K562 (cell line): Measurements from ENCODE around the gene GSTA5. TPM values are rescaled to one million over a fixed set of nuclear protein-coding genes. Genes with fewer than 3 reads are reported as not detected.

Source experiments
- ATAC-seq: fragments of 200-7000 bp; cut with Tn5 transposase; 3 replicates; pipeline ENCODE4 v1.9.1; 2020; ENCODE audit warnings: moderate library complexity
- BruUV-seq: library from RNA; stranded (reverse); fragments of 400-500 nt; replicated peaks from 2 replicates; lab custom pipeline; 2021; lab: Mats Ljungman, UMichigan
- CTCF ChIA-PET: fragments of 300-600 bp; formaldehyde crosslinking; extraction: SDS; loops from one replicate; lab custom pipeline; 2021; ENCODE audit warnings: low intra/inter-chr PET ratio; lab: Yijun Ruan, JAX
- POLR2A ChIA-PET: fragments of 300-600, 350-650 bp; sonication (Branson Sonifier 250); formaldehyde crosslinking; extraction: SDS; loops from one replicate; lab custom pipeline; 2021; ENCODE audit warnings: antibody characterized with exemption, inconsistent platforms; lab: Yijun Ruan, JAX
- DNase-seq, 4 experiments: peaks; one replicate each; pipeline versions ENCODE4 v3.0.0 to v3.0.0-alpha.2; 2011 to 2018; ENCODE audit warnings: low spot score in 3 of 4, mixed read lengths in 3 of 4; ENCODE audit errors: extremely low read depth in 1 of 4
- FAIRE-seq: peaks from 2 replicates; lab custom pipeline; 2011; peaks lifted over from hg19 to GRCh38; lab: Jason Lieb, UNC
- H2AFZ ChIP-seq: 2 replicates; pipeline ENCODE4 v1.6.0; 2011; ENCODE audit warnings: low read depth, low read length, control low read depth, inconsistent platforms
- H3K27ac ChIP-seq: fragments of 200-600 bp; 3 replicates; pipeline ENCODE4 v1.8.0; 2011; ENCODE audit warnings: low read depth, mild to moderate bottlenecking, control low read depth, inconsistent platforms, low read length, moderate library complexity, mixed read lengths; ENCODE audit errors: extremely low read depth
- H3K27me3 ChIP-seq, 2 experiments: fragments of 300-600 bp in 1 of 2; 2 replicates in 1 of 2; 3 replicates in 1 of 2; pipeline versions ENCODE4 v1.6.0 to v1.8.0; 2011; ENCODE audit warnings: inconsistent platforms in 2 of 2, low read length in 2 of 2, mild to moderate bottlenecking in 1 of 2, mixed read lengths in 1 of 2, moderate library complexity in 1 of 2; ENCODE audit not compliant: control insufficient read depth in 2 of 2, insufficient read depth in 2 of 2
- H3K36me3 ChIP-seq: fragments of 300-600 bp; 3 replicates; pipeline ENCODE4 v1.8.0; 2011; ENCODE audit warnings: mild to moderate bottlenecking, low read length, inconsistent platforms; ENCODE audit not compliant: control insufficient read depth, insufficient read depth
- H3K4me1 ChIP-seq, 2 experiments: fragments of 200-600 bp in 1 of 2; replicated peaks in 1 of 2; 2 replicates in 1 of 2; 3 replicates in 1 of 2; pipeline versions ENCODE4 v1.5.1 to v1.8.0; 2011; ENCODE audit warnings: inconsistent platforms in 2 of 2, low read length in 2 of 2, mild to moderate bottlenecking in 1 of 2, mixed read lengths in 1 of 2, moderate library complexity in 1 of 2; ENCODE audit not compliant: control insufficient read depth in 2 of 2, insufficient read depth in 2 of 2
- H3K4me2 ChIP-seq: 2 replicates; pipeline ENCODE4 v1.6.1; 2011; ENCODE audit warnings: low read length, control low read depth, inconsistent platforms, mixed read lengths; ENCODE audit not compliant: insufficient read depth
- H3K4me3 ChIP-seq: fragments of 200-600 bp; sonication (generic), shearing (Covaris generic); 2 replicates; pipeline ENCODE4 v1.5.1; 2016; ENCODE audit warnings: control low read depth, inconsistent platforms
- H3K79me2 ChIP-seq: fragments of 200-600 bp; 3 replicates; pipeline ENCODE4 v1.8.0; 2011; ENCODE audit warnings: low read length, inconsistent platforms; ENCODE audit not compliant: control insufficient read depth, insufficient read depth
- H3K9ac ChIP-seq, 2 experiments: 2 replicates each; pipeline versions ENCODE4 v1.6.0 to v1.6.1; 2011; ENCODE audit warnings: low read depth in 2 of 2, low read length in 2 of 2, control low read depth in 1 of 2, inconsistent platforms in 1 of 2, mild to moderate bottlenecking in 1 of 2, mixed read lengths in 1 of 2; ENCODE audit not compliant: insufficient read depth in 1 of 2
- H3K9me1 ChIP-seq: one replicate; pipeline ENCODE4 v1.6.0; 2011; ENCODE audit warnings: inconsistent platforms, mild to moderate bottlenecking, low read length, moderate library complexity; ENCODE audit not compliant: control insufficient read depth, insufficient read depth
- H3K9me3 ChIP-seq: replicated peaks from 2 replicates; pipeline ENCODE4 v1.5.1; 2011; ENCODE audit warnings: low read depth, low read length, inconsistent platforms; ENCODE audit not compliant: control insufficient read depth, insufficient read depth
- H4K20me1 ChIP-seq: replicated peaks from 2 replicates; pipeline ENCODE4 v1.6.1; 2011; ENCODE audit warnings: low read length, inconsistent platforms, mixed read lengths; ENCODE audit not compliant: control insufficient read depth, insufficient read depth
- ARNT ChIP-seq, 2 experiments: fragments of 450-650 bp; IDR thresholded peaks; 2 replicates each; pipeline ENCODE4 v1.6.1; 2016; ENCODE audit warnings: mild to moderate bottlenecking in 1 of 2
- HDAC1 ChIP-seq, 2 experiments: fragments of 450-650 bp; IDR thresholded peaks; 2 replicates each; pipeline ENCODE4 v1.6.1; 2016 to 2017; ENCODE audit warnings: inconsistent platforms in 1 of 2, mild to moderate bottlenecking in 1 of 2, moderate library complexity in 1 of 2
- MTF1 ChIP-seq: fragments of 250-450 bp; sonication (Bioruptor Pico); IDR thresholded peaks from 2 replicates; pipeline ENCODE4 v1.9.0; 2021; ENCODE audit warnings: moderate library complexity, mild to moderate bottlenecking, inconsistent platforms, borderline replicate concordance
- NONO ChIP-seq, 2 experiments: fragments of 200-400 bp in 1 of 2; fragments of 450-650 bp in 1 of 2; formaldehyde crosslinking in 1 of 2; IDR thresholded peaks; 2 replicates each; pipeline ENCODE4 v1.6.1; 2017; ENCODE audit warnings: low read depth in 2 of 2, mild to moderate bottlenecking in 2 of 2, moderate library complexity in 2 of 2, low read length in 1 of 2
- RBM15 ChIP-seq: fragments of 200-400 bp; formaldehyde crosslinking; IDR thresholded peaks from 2 replicates; pipeline ENCODE4 v1.6.1; 2018; ENCODE audit warnings: mild to moderate bottlenecking, low read length, moderate library complexity; ENCODE audit not compliant: insufficient read depth
- SETDB1 ChIP-seq: IDR thresholded peaks from one replicate; pipeline ENCODE4 v1.6.1; 2012; ENCODE audit warnings: low read length, control low read depth, inconsistent platforms
- SNRNP70 ChIP-seq: fragments of 200-400 bp; formaldehyde crosslinking; optimal IDR thresholded peaks from 2 replicates; pipeline ENCODE3; 2017; ENCODE audit warnings: low read depth, low read length
- USF1 ChIP-seq: sonication (generic); formaldehyde crosslinking; IDR thresholded peaks from 2 replicates; pipeline ENCODE4 v1.9.0; 2022; ENCODE audit warnings: mild to moderate bottlenecking, missing genetic modification reagents
- ZNF76 ChIP-seq: fragments of 250-450 bp; sonication (Bioruptor Pico); IDR thresholded peaks from 2 replicates; pipeline ENCODE4 v1.4.0; 2020; ENCODE audit warnings: mild to moderate bottlenecking, moderate library complexity, borderline replicate concordance
- WGBS: fragments of 100-300 bp; shearing (Covaris generic); methylation state at CpG from one replicate; pipeline ENCODE4 v1.1.6; 2016; ENCODE audit warnings: low coverage, mixed read lengths; ENCODE audit not compliant: insufficient coverage; ENCODE audit errors: missing lambda C conversion rate; 5-methylcytosine and 5-hydroxymethylcytosine counted together
- in situ Hi-C: fragments of 300-500 bp; cut with MboI; formaldehyde crosslinking; loops from 4 replicates; pipeline ENCODE4 v1.15.0; 2018; ENCODE audit warnings: inconsistent platforms, mixed read lengths
- intact Hi-C: fragments of 100-400 bp; cut with micrococcal nuclease; formaldehyde crosslinking; loops from 2 replicates; pipeline ENCODE4 v1.14.2; 2022
- polyA plus RNA-seq, 8 experiments: library from polyadenylated mRNA; depleted of rRNA in 4 of 8; stranded (reverse) in 5 of 8; unstranded in 3 of 8; fragments of >200 nt; fragmentation: Nextera tagmentation in 2 of 8; fragmentation: Illumina TruSeq in 1 of 8; extraction: Ambion mirVana in 2 of 8; extraction: Trizol in 1 of 8; gene quantifications; 2 replicates each; pipeline versions ENCODE4 v1.2.1 to v1.2.3, GENCODE V29; 2011 to 2014; ENCODE audit warnings: inconsistent platforms in 1 of 8, missing spikeins in 1 of 8
- total RNA-seq, 7 experiments: library from RNA; depleted of rRNA in 6 of 7; stranded (reverse); fragments of >200 nt in 6 of 7; fragmentation: Illumina TruSeq in 2 of 7; extraction: Trizol in 2 of 7; gene quantifications; 2 replicates each; pipeline versions ENCODE4 v1.2.1 to v1.2.3, GENCODE V29; 2011 to 2021; ENCODE audit warnings: low replicate concordance in 1 of 7
- TF ChIP-seq, protein P1 (sequence below), 2 experiments: fragments of 450-650 bp in 1 of 2; IDR thresholded peaks; 2 replicates each; pipeline ENCODE4 v1.6.1; 2011 to 2017; ENCODE audit warnings: low read depth in 2 of 2, antibody characterized with exemption in 1 of 2, borderline replicate concordance in 1 of 2, low read length in 1 of 2, mild to moderate bottlenecking in 1 of 2, mixed read lengths in 1 of 2; ENCODE audit not compliant: control insufficient read depth in 1 of 2

Gene GSTA5
- total and polyA plus RNA-seq, 9 of the 15 experiments (the other 6 are each of a cell fraction or from before 2014, with no cell fraction given), result not detected

DNA sequence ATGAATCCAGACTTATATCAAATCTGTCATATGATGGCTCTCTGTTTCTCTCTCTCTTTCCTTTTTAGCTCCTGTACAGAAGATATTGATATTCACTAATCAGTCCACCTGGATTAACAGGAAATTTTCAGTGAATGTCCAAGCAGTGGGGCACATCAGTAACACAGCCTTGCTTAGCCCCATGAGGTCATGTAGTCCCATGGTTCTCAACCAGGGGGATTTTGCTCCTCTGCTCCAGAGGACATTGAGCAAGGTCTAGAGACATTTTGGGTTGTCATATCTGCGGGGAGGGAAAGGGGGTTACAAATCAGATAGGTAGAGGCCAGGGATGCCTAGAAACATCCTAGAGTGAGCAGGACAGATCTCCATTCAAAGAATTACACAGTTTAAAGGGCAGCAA, 37.8 kb downstream of the GSTA5 start:
- POLR2A ChIA-PET, result no interaction called here
- no peak overlapping the region for H2AFZ ChIP-seq
- H3K9me3 ChIP-seq, result no peaks in the 10 kb centered on the region
- H3K4me3 ChIP-seq, result no peak overlapping the region
- H3K4me1 ChIP-seq, result no peaks in the 10 kb centered on the region
- intact Hi-C loops (no loop called here), in situ Hi-C loops (no loop called here)
- CTCF ChIA-PET, result no interaction called here
- no peaks in the 10 kb centered on the region for H4K20me1 ChIP-seq
- H3K9ac ChIP-seq, result no peak overlapping the region
- no peaks in the 10 kb centered on the region; a peak in 1 of 5 replicates for H3K27me3 ChIP-seq
- no peaks in the 10 kb centered on the region for H3K9me1 ChIP-seq
- no peaks in the 10 kb centered on the region for H3K79me2 ChIP-seq
- TF ChIP-seq NONO (IDR thresholded peaks at IDR 0.05; ENCODE audit: low read depth in 2 of 2, low read length in 1 of 2) (no peak), ZNF76 (no peak), USF1 (CRISPR knock-in tag) (no peak), RBM15 (no peak), HDAC1 (IDR thresholded peaks at IDR 0.05) (no peak), SETDB1 (no peak), ARNT (IDR thresholded peaks at IDR 0.05) (no peak), SNRNP70 (no peak), MTF1 (CRISPR knock-in tag) (no peak)
- TF ChIP-seq, protein P1, sequence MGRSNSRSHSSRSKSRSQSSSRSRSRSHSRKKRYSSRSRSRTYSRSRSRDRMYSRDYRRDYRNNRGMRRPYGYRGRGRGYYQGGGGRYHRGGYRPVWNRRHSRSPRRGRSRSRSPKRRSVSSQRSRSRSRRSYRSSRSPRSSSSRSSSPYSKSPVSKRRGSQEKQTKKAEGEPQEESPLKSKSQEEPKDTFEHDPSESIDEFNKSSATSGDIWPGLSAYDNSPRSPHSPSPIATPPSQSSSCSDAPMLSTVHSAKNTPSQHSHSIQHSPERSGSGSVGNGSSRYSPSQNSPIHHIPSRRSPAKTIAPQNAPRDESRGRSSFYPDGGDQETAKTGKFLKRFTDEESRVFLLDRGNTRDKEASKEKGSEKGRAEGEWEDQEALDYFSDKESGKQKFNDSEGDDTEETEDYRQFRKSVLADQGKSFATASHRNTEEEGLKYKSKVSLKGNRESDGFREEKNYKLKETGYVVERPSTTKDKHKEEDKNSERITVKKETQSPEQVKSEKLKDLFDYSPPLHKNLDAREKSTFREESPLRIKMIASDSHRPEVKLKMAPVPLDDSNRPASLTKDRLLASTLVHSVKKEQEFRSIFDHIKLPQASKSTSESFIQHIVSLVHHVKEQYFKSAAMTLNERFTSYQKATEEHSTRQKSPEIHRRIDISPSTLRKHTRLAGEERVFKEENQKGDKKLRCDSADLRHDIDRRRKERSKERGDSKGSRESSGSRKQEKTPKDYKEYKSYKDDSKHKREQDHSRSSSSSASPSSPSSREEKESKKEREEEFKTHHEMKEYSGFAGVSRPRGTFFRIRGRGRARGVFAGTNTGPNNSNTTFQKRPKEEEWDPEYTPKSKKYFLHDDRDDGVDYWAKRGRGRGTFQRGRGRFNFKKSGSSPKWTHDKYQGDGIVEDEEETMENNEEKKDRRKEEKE (IDR thresholded peaks at IDR 0.05; ENCODE audit: borderline replicate concordance in 1 of 2, control insufficient read depth in 1 of 2, low read depth in 2 of 2, low read length in 1 of 2), result no peak
- no peaks in the 10 kb centered on the region for H3K36me3 ChIP-seq
- DNase-seq (no peak), FAIRE-seq (no peak), ATAC-seq (no peak)
- no peak overlapping the region for H3K27ac ChIP-seq
- WGBS, result 0% methylated on average over 1 of the region's 1 CpG
- BruUV-seq, result no TSS peak
- H3K4me2 ChIP-seq, result no peak overlapping the region
